Ishikawa (cell line): ENCODE data around the gene RELCH.

ENCODE experiments used
- CEBPB ChIP-seq: IDR thresholded peaks from 2 replicates; pipeline ENCODE4 v1.6.1; 2012
- CREB1 ChIP-seq: IDR thresholded peaks from 2 replicates; pipeline ENCODE4 v1.6.1; 2012; ENCODE audit warnings: low read depth
- EGR1 ChIP-seq: IDR thresholded peaks from 2 replicates; pipeline ENCODE4 v1.6.1; 2012
- EP300 ChIP-seq: IDR thresholded peaks from 2 replicates; pipeline ENCODE4 v1.6.1; 2012; ENCODE audit warnings: borderline replicate concordance
- FOXM1 ChIP-seq: IDR thresholded peaks from 2 replicates; pipeline ENCODE4 v1.6.1; 2012; ENCODE audit warnings: low read depth, borderline replicate concordance
- NFIC ChIP-seq: IDR thresholded peaks from 2 replicates; pipeline ENCODE4 v1.6.1; 2012
- RAD21 ChIP-seq: IDR thresholded peaks from 2 replicates; pipeline ENCODE4 v1.6.1; 2012; ENCODE audit warnings: low read depth
- TAF1 ChIP-seq: IDR thresholded peaks from 2 replicates; pipeline ENCODE4 v1.6.1; 2012; ENCODE audit warnings: low read depth, mild to moderate bottlenecking
- TCF12 ChIP-seq: IDR thresholded peaks from 2 replicates; pipeline ENCODE4 v1.6.1; 2012; ENCODE audit warnings: low read depth
- TEAD4 ChIP-seq: IDR thresholded peaks from 2 replicates; pipeline ENCODE4 v1.6.1; 2012
- YY1 ChIP-seq: IDR thresholded peaks from 2 replicates; pipeline ENCODE4 v1.6.1; 2012; ENCODE audit warnings: low read depth
- ZBTB7A ChIP-seq: IDR thresholded peaks from 2 replicates; pipeline ENCODE4 v1.6.1; 2012; ENCODE audit warnings: low read depth
- TF ChIP-seq, protein P1 (sequence below): IDR thresholded peaks from 2 replicates; pipeline ENCODE4 v1.6.1; 2012
- TF ChIP-seq, protein P2 (sequence below): IDR thresholded peaks from 2 replicates; pipeline ENCODE4 v1.6.1; 2012
- TF ChIP-seq, protein P3 (sequence below): IDR thresholded peaks from 2 replicates; pipeline ENCODE4 v1.6.1; 2012; ENCODE audit warnings: low read depth, mild to moderate bottlenecking

The RELCH gene

DNA sequence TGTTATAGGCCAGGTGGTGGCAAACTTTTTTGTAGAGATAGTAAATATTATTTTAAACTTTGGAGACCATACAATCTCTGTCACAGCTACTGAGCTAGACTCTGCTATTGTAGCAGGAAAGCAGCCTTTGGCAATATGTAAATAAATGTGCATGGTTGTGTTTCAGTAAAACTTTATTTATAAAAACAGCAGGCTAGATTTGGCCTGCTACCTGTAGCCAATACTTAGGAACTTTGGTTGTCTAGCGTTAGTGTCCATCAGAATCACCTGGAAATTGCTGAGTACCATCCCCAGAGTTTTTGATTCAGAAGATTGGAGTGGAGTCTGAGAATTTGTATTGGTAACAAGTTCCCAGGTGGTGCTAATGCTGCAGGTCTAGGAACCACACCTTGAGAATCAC is 114.3 kb downstream of the RELCH start:
- no peak for TF ChIP-seq CEBPB
- TF ChIP-seq, protein P1, sequence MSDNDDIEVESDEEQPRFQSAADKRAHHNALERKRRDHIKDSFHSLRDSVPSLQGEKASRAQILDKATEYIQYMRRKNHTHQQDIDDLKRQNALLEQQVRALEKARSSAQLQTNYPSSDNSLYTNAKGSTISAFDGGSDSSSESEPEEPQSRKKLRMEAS: no peak
- TF ChIP-seq YY1: no peak
- TF ChIP-seq TAF1: no peak
- TF ChIP-seq TCF12: no peak
- no peak for TF ChIP-seq CREB1
- no peak for TF ChIP-seq EP300
- no peak for TF ChIP-seq TEAD4
- TF ChIP-seq, protein P2, sequence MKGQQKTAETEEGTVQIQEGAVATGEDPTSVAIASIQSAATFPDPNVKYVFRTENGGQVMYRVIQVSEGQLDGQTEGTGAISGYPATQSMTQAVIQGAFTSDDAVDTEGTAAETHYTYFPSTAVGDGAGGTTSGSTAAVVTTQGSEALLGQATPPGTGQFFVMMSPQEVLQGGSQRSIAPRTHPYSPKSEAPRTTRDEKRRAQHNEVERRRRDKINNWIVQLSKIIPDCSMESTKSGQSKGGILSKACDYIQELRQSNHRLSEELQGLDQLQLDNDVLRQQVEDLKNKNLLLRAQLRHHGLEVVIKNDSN: no peak
- no peak for TF ChIP-seq NFIC
- TF ChIP-seq FOXM1: no peak
- TF ChIP-seq EGR1: no peak

DNA sequence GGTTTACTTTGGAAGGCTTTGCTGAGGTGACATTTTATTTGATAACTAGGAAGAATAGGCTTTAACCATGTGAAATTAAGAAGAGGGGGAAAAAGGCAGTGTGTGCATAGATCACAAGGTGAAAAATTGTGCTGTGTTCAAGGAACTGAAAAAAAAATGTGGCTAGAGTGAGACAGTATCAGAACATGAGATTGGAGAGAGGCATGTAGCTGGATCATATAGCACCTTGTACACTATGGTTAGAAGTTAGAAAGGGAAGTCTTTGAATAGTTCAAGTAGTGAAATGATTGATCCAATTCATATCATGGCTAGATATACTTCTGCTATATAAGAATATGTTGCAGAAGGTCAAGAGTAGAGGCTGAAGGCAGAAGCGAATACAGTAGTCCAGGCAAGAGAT is 125.8 kb downstream of the RELCH start:
- no peak for TF ChIP-seq TEAD4
- no peak for TF ChIP-seq RAD21
- TF ChIP-seq EP300: no peak
- no peak for TF ChIP-seq TCF12
- no peak for TF ChIP-seq FOXM1
- no peak for TF ChIP-seq CREB1
- TF ChIP-seq ZBTB7A: no peak
- TF ChIP-seq NFIC: no peak
- TF ChIP-seq TAF1: no peak
- TF ChIP-seq YY1: no peak
- TF ChIP-seq, protein P3, sequence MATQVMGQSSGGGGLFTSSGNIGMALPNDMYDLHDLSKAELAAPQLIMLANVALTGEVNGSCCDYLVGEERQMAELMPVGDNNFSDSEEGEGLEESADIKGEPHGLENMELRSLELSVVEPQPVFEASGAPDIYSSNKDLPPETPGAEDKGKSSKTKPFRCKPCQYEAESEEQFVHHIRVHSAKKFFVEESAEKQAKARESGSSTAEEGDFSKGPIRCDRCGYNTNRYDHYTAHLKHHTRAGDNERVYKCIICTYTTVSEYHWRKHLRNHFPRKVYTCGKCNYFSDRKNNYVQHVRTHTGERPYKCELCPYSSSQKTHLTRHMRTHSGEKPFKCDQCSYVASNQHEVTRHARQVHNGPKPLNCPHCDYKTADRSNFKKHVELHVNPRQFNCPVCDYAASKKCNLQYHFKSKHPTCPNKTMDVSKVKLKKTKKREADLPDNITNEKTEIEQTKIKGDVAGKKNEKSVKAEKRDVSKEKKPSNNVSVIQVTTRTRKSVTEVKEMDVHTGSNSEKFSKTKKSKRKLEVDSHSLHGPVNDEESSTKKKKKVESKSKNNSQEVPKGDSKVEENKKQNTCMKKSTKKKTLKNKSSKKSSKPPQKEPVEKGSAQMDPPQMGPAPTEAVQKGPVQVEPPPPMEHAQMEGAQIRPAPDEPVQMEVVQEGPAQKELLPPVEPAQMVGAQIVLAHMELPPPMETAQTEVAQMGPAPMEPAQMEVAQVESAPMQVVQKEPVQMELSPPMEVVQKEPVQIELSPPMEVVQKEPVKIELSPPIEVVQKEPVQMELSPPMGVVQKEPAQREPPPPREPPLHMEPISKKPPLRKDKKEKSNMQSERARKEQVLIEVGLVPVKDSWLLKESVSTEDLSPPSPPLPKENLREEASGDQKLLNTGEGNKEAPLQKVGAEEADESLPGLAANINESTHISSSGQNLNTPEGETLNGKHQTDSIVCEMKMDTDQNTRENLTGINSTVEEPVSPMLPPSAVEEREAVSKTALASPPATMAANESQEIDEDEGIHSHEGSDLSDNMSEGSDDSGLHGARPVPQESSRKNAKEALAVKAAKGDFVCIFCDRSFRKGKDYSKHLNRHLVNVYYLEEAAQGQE: no peak
- TF ChIP-seq, protein P2: no peak
- TF ChIP-seq CEBPB: no peak
- TF ChIP-seq, protein P1: no peak
- no peak for TF ChIP-seq EGR1

DNA sequence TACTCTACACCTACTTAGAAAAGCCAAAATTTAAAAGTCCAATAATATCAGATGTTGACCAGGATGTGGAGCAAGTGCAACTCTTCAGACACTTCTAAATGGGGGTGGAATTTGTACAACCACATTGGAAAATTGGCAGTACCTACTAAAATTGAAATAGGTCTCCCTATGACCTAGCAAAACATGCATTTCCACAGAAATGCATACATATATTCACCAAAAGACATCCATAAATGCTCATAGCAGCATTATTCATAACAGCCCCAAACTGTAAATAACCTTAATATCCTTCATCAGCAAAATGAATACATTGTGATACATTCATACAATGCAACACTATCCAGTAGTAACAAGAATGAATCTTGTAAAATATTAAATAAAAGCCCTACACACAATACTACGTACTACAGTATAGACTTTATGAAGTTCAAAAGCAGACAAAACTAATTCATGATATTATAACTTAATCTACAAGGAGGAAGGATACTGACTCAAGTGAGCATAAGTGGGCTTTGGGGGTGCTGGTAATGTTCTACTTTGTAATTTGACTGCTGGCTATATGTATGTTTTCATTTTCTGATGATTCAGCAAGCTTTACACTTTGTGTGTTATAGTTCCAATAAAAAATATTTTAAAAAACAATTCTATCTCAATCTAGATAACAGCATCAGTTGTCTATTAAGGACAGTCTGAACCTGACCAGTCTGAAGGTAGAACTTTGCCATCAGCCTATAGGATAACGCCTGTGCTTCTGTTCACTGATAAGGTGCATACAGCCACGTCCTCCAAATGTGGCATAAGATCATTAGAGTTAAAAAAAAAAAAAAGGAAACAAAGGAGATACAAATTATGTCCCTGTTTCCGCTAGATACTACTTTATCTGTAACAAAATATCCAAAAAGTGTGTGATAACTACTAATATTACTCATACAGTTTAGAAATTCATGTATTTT is 131.4 kb downstream of the RELCH start:
- TF ChIP-seq CREB1: no peak
- no peak for TF ChIP-seq FOXM1
- no peak for TF ChIP-seq EGR1
- no peak for TF ChIP-seq TCF12
- no peak for TF ChIP-seq YY1
- no peak for TF ChIP-seq TAF1
- no peak for TF ChIP-seq NFIC

DNA sequence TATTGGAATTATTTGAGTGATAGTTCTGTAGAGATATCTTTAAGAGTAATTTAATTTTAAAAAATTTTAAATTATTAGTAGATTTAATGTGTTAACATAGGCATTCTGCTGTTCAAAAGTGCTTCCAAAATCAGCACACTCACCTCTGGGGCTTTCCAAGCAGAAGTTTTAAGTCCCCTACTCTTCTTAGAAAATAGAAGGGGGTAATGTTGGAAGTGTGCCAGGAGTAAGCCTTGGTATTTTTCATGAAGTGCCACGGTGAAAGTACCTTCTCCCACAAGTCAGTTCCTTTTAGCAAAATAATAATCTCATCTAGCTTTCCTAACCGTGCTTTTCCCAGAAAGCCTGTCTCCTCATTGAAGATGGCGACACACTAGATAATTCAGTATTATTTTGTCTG is 134.1 kb downstream of the RELCH start:
- TF ChIP-seq TCF12 (no peak), CREB1 (no peak), NFIC (no peak), TEAD4 (no peak), TAF1 (no peak), ZBTB7A (no peak), FOXM1 (no peak), EP300 (no peak), EGR1 (no peak), YY1 (no peak), CEBPB (no peak), RAD21 (no peak)
- TF ChIP-seq, protein P3: no peak
- TF ChIP-seq, protein P2: no peak
- TF ChIP-seq, protein P1: no peak
